H9 (cell line): ENCODE measurements around the gene HMCES. TPM values are rescaled to one million over a fixed set of nuclear protein-coding genes. Genes with fewer than 3 reads are reported as not detected.

Experiments
- DNase-seq: peaks from one replicate; pipeline ENCODE4 v3.0.0-alpha.2; 2017
- H2AFZ ChIP-seq: one replicate; pipeline ENCODE4 v1.6.1; 2013; ENCODE audit warnings: mild to moderate bottlenecking, low read length, control low read depth, moderate library complexity
- H2AK5ac ChIP-seq: 2 replicates; pipeline ENCODE4 v1.6.1; 2013; ENCODE audit warnings: low read length, control low read depth, mixed read lengths; ENCODE audit not compliant: insufficient read length
- H2BK120ac ChIP-seq: one replicate; pipeline ENCODE4 v1.6.1; 2013; ENCODE audit warnings: low read depth, mild to moderate bottlenecking, low read length, control low read depth, inconsistent platforms; ENCODE audit not compliant: poor library complexity, severe bottlenecking
- H2BK12ac ChIP-seq: 2 replicates; pipeline ENCODE4 v1.6.1; 2013; ENCODE audit warnings: low read length, control low read depth, mixed read lengths, low read depth; ENCODE audit not compliant: insufficient read length
- H2BK15ac ChIP-seq: 2 replicates; pipeline ENCODE4 v1.6.1; 2013; ENCODE audit warnings: low read depth, low read length, control low read depth
- H2BK20ac ChIP-seq: one replicate; pipeline ENCODE4 v1.6.1; 2013; ENCODE audit warnings: low read depth, mild to moderate bottlenecking, low read length, control low read depth, inconsistent platforms; ENCODE audit not compliant: poor library complexity, severe bottlenecking
- H2BK5ac ChIP-seq: 2 replicates; pipeline ENCODE4 v1.6.1; 2013; ENCODE audit warnings: low read length, control low read depth, mixed read lengths; ENCODE audit not compliant: insufficient read length
- H3K14ac ChIP-seq: 2 replicates; pipeline ENCODE4 v1.6.1; 2013; ENCODE audit warnings: low read length, control low read depth; ENCODE audit not compliant: insufficient read depth
- H3K18ac ChIP-seq: 2 replicates; pipeline ENCODE4 v1.6.1; 2013; ENCODE audit warnings: low read depth, mild to moderate bottlenecking, mixed read lengths, low read length, control low read depth; ENCODE audit not compliant: insufficient read length
- H3K23ac ChIP-seq: 2 replicates; pipeline ENCODE4 v1.6.1; 2013; ENCODE audit warnings: low read length, control low read depth, mixed read lengths, low read depth; ENCODE audit not compliant: insufficient read length
- H3K23me2 ChIP-seq: 2 replicates; pipeline ENCODE4 v1.6.1; 2013; ENCODE audit warnings: low read depth, mild to moderate bottlenecking, mixed read lengths, low read length, control low read depth; ENCODE audit not compliant: insufficient read length, poor library complexity, severe bottlenecking
- H3K27ac ChIP-seq: 2 replicates; pipeline ENCODE4 v1.5.1; 2013; ENCODE audit warnings: low read length, control low read depth, mixed read lengths, low read depth; ENCODE audit not compliant: insufficient read length
- H3K27me3 ChIP-seq: 2 replicates; pipeline ENCODE4 v1.6.1; 2013; ENCODE audit warnings: low read length, control low read depth, inconsistent platforms; ENCODE audit not compliant: insufficient read depth
- H3K4ac ChIP-seq: 2 replicates; pipeline ENCODE4 v1.6.1; 2013; ENCODE audit warnings: low read depth, mild to moderate bottlenecking, control low read depth, inconsistent platforms, low read length, moderate library complexity
- H3K4me1 ChIP-seq: 2 replicates; pipeline ENCODE4 v1.6.1; 2013; ENCODE audit warnings: low read length, control low read depth, inconsistent platforms; ENCODE audit not compliant: insufficient read depth
- H3K4me2 ChIP-seq: 2 replicates; pipeline ENCODE4 v1.6.1; 2013; ENCODE audit warnings: low read length, control low read depth, mixed read lengths; ENCODE audit not compliant: insufficient read length, insufficient read depth
- H3K56ac ChIP-seq: 2 replicates; pipeline ENCODE4 v1.6.1; 2013; ENCODE audit warnings: low read depth, mild to moderate bottlenecking, mixed read lengths, low read length, control low read depth; ENCODE audit not compliant: insufficient read length
- H3K79me1 ChIP-seq: 2 replicates; pipeline ENCODE4 v1.6.1; 2013; ENCODE audit warnings: low read depth, mild to moderate bottlenecking, moderate library complexity, low read length, control low read depth, inconsistent platforms; ENCODE audit not compliant: insufficient read depth, poor library complexity, severe bottlenecking
- H3K79me2 ChIP-seq: 2 replicates; pipeline ENCODE4 v1.6.1; 2013; ENCODE audit warnings: low read length, control low read depth, inconsistent platforms; ENCODE audit not compliant: insufficient read depth
- H3K9ac ChIP-seq: 2 replicates; pipeline ENCODE4 v1.6.1; 2013; ENCODE audit warnings: low read length, control low read depth, mixed read lengths; ENCODE audit not compliant: insufficient read length; ENCODE audit errors: extremely low read depth
- H3K9me3 ChIP-seq: one replicate; pipeline ENCODE4 v1.6.1; 2013; ENCODE audit warnings: low read depth, low read length, inconsistent platforms; ENCODE audit not compliant: control insufficient read depth
- H3T11ph ChIP-seq: one replicate; pipeline ENCODE4 v1.6.1; 2013; ENCODE audit warnings: mild to moderate bottlenecking, low read length, control low read depth, inconsistent platforms
- H4K20me1 ChIP-seq: one replicate; pipeline ENCODE4 v1.6.1; 2013; ENCODE audit not compliant: control insufficient read depth, insufficient read length, insufficient read depth
- H4K5ac ChIP-seq: 2 replicates; pipeline ENCODE4 v1.6.1; 2013; ENCODE audit warnings: low read depth, mild to moderate bottlenecking, mixed read lengths, low read length, control low read depth; ENCODE audit not compliant: insufficient read length
- H4K8ac ChIP-seq: replicated peaks from 2 replicates; pipeline ENCODE4 v1.6.1; 2013; ENCODE audit warnings: low read length, control low read depth, mixed read lengths, low read depth; ENCODE audit not compliant: insufficient read length
- H4K91ac ChIP-seq: 2 replicates; pipeline ENCODE4 v1.6.1; 2013; ENCODE audit warnings: low read depth, mild to moderate bottlenecking, moderate library complexity, mixed read lengths, low read length, control low read depth; ENCODE audit not compliant: insufficient read length
- H3K27ac Mint-ChIP-seq, 3 experiments: 2 replicates in 2 of 3; 3 replicates in 1 of 3; pipeline ENCODE4 v1.8.0; 2020 to 2021; ENCODE audit warnings: mixed read lengths in 3 of 3, mild to moderate bottlenecking in 1 of 3, moderate library complexity in 1 of 3
- H3K27me3 Mint-ChIP-seq: 2 replicates; pipeline ENCODE4 v1.8.0; 2021; ENCODE audit warnings: low read depth, mild to moderate bottlenecking, moderate library complexity, mixed read lengths
- H3K36me3 Mint-ChIP-seq, 3 experiments: 2 replicates in 2 of 3; 3 replicates in 1 of 3; pipeline ENCODE4 v1.8.0; 2020 to 2021; ENCODE audit warnings: low read depth in 3 of 3, mixed read lengths in 3 of 3; ENCODE audit not compliant: insufficient read depth in 1 of 3
- H3K4me1 Mint-ChIP-seq, 2 experiments: 2 replicates each; pipeline ENCODE4 v1.8.0; 2020; ENCODE audit warnings: mixed read lengths in 2 of 2
- H3K4me3 Mint-ChIP-seq, 2 experiments: 2 replicates in 1 of 2; 3 replicates in 1 of 2; pipeline ENCODE4 v1.8.0; 2020 to 2021; ENCODE audit warnings: mild to moderate bottlenecking in 2 of 2, mixed read lengths in 2 of 2, moderate library complexity in 1 of 2
- H3K9me3 Mint-ChIP-seq, 2 experiments: 2 replicates in 1 of 2; 3 replicates in 1 of 2; pipeline ENCODE4 v1.8.0; 2020; ENCODE audit warnings: mild to moderate bottlenecking in 2 of 2, mixed read lengths in 2 of 2, moderate library complexity in 1 of 2
- CTCF ChIP-seq: fragments of 200-600 bp; sonication (generic); conservative IDR thresholded peaks from 3 replicates; pipeline ENCODE4 v1.8.0; 2021; ENCODE audit warnings: antibody characterized with exemption, mild to moderate bottlenecking
- WGBS: extraction: QIAGEN DNeasy Blood & Tissue Kit; methylation state at CpG from one replicate; pipeline ENCODE4 v1.1.7; 2013; ENCODE audit warnings: missing lambda C conversion rate, low lambda C conversion rate, mixed read lengths; ENCODE audit not compliant: insufficient read length; ENCODE audit errors: extremely low coverage; 5-methylcytosine and 5-hydroxymethylcytosine counted together
- total RNA-seq: library from RNA; stranded (reverse); gene quantifications from 2 replicates; pipeline ENCODE4 v1.2.1, GENCODE V29; 2021

The HMCES gene
- total RNA-seq, 1 experiment from 2014 or later: 52.4 TPM

- Histone ChIP-seq H3K23me2 (no peaks in the 10 kb centered on the region), H2BK12ac (no peak overlapping the region), H2BK5ac (no peak overlapping the region), H3K56ac (no peak overlapping the region), H3K4ac (no peak overlapping the region), H3K27me3 (no peaks in the 10 kb centered on the region), H3T11ph (no peak overlapping the region), H4K8ac (no peak overlapping the region), H2BK15ac (no peak overlapping the region), H2BK120ac (no peak overlapping the region), H2BK20ac (no peak overlapping the region), H3K79me1 (no peaks in the 10 kb centered on the region), H4K20me1 (no peaks in the 10 kb centered on the region), H2AFZ (no peak overlapping the region), H3K79me2 (no peaks in the 10 kb centered on the region), H3K18ac (no peak overlapping the region), H3K23ac (no peak overlapping the region), H3K9me3 (no peaks in the 10 kb centered on the region), H3K4me2 (no peak overlapping the region), H3K4me1 (no peaks in the 10 kb centered on the region), H4K5ac (no peak overlapping the region), H3K27ac (no peak overlapping the region), H2AK5ac (no peak overlapping the region), H4K91ac (no peak overlapping the region), H3K14ac (no peak overlapping the region), H3K9ac (no peak overlapping the region)
- Mint-ChIP-seq H3K36me3 (no peaks in the 10 kb centered on the region), H3K27me3 (no peaks in the 10 kb centered on the region), H3K27ac (no peak overlapping the region; a peak in 1 of 7 replicates), H3K9me3 (no peaks in the 10 kb centered on the region), H3K4me1 (peaks cover 6 to 8% of the 10 kb centered on the region in 2 experiments), H3K4me3 (no peak overlapping the region)
- no CpG with 5 or more reads among the region's 4 CpGs for WGBS
- no peak for TF ChIP-seq CTCF
- no peak for DNase-seq
These were observed 43.2 kb upstream of the HMCES start for GRCh38 chr3:129235344-129235917.
